GM19372 (cell line): ENCODE results near the gene HLA-DRA.
A peak's percentile ranks its signal among the peaks of the same experiment; 100 is the strongest.
"Not testable (repeated sequence)": the region's sequence is repeated elsewhere in the genome, so short reads cannot be mapped to it uniquely, and the experiment has no call there.

Experiments
- ATAC-seq: cut with Tn5 transposase; IDR thresholded peaks from one replicate; pipeline ENCODE4 v1.9.1; 2021; ENCODE audit warnings: mild to moderate bottlenecking, low read depth, moderate library complexity; ENCODE audit not compliant: unreplicated experiment

The HLA-DRA gene

DNA sequence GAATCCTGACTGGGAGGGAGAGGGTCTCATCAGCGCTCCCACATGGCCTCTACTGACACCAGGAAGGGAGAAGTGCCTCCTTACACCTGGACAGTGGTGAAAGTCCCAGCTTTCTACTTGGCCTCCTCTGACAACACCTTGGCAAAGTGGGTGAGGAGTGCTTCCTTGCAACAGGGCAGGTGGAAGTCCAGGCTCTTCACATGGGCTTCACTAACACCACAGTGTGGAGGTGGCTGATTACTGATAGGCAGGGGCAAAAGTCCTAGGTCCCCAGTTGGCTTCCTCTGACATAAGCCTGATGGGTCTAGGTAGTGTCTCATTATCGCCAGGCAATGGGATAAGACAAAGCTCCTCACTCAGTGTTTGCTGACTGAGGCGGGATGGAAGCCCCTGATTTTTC is 9.5 kb upstream of the HLA-DRA start:
- no peak for ATAC-seq

DNA sequence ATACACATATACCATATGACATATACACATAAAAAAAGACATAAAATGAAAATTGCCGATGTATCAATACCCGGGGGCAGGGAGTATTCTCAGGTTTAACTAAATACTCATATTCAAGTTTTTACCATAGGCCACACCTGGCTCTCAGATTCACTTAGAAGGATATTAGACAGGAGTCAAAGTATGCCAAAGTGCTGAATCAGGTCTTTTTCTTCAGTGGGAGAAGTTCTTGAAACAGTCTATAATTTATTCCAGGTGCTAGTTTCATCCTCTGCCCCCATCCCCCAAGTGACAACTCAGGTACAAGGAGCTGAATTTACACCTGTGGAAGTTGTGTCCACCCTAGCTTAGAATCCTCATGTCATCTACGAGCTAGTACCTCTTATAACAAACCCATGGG is 8.5 kb upstream of the HLA-DRA start:
- no peak for ATAC-seq

DNA sequence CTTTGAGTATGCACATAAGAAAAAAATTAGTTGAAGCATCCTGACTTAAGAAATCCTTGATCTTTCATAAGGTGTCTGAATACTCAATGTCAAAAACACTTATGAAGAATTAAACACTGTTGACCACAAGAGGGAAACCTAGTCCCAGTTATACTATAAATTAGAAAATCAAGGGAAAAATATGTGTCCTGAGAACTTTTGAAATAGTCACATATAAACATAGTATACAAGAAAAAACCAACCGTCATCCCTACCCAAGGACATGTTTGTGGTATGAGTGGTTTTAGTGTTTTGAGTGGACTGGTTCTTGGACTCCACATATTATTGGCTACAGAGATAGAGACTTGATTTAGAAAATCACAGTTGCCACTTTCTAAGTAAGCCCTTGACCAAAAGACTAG is 7.6 kb upstream of the HLA-DRA start:
- no peak for ATAC-seq

DNA sequence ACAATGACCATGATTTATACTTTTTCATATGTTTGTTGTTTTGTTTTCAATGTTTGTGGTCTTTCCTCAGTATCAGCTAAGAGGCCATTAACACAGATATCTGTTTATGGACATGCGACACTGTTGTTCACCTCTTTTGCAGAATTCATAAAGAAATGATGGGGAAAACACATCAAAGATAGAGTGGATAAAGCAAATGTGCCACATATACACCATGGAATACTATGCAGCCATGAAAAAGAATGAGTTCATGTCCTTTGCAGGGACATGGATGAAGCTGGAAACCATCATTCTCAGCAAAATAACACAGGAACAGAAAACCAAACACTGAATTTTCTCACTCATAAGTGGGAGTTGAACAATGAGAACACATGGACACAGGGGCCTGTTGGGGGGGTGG is 5.7 kb upstream of the HLA-DRA start:
- not testable (repeated sequence) for ATAC-seq

DNA sequence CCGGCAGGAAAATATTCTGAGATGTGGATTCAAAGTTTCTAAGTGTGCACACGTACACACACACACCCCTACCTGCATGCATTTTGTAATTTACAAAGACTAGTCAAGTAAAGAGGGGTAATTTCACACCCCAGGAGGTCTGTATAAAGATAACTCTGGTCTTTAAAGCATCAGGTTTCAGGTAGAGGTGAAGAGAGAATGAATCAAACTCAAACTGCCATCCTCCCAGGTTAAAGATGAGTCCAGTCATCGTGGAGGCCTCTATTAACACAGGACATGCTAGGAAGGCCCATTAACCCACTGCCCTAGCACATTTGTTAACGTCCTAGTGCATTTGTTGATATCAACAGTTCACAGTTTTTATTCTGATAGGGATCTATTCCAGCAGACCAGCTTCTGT is 3.5 kb upstream of the HLA-DRA start:
- no peak for ATAC-seq

DNA sequence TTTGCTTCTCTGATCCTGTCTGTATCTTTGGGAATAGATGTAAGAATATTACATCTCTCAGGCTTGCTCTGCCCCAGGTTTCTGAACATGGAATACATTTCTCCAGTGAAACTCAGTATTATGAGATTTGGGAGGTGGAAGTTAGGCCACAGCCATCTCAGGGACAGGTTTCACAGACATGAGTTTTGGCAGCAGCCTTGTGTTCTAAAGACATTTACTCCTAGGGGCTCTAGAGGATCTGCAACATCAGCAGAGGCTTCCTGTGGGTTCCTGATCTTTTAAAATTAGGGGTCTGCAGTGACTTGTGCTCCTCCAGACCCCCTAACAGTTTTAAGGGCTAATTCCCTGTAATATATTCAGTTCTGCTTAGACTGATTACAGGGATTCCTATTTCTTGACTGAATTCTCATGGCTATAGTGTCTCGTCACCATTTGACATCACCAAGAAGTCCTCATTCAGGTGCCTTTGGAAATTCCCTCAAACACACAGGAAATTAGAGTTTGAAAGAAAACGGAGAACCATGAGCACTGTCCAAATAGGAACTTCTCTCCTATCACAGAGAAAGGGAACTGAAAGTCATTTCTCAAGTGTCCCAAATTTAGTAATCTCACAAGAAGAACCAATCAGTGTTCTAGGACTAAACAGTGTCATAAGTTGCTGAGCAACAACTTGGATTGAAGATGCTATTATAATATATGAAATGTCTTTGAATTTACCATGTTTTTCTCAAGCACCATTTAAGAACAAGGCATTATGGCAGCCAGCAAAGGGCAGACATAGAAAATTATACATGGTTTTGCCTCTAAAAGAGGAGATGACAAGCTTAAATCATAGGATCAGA is 2.5 kb upstream of the HLA-DRA start:
- ATAC-seq: peak; percentile 66

DNA sequence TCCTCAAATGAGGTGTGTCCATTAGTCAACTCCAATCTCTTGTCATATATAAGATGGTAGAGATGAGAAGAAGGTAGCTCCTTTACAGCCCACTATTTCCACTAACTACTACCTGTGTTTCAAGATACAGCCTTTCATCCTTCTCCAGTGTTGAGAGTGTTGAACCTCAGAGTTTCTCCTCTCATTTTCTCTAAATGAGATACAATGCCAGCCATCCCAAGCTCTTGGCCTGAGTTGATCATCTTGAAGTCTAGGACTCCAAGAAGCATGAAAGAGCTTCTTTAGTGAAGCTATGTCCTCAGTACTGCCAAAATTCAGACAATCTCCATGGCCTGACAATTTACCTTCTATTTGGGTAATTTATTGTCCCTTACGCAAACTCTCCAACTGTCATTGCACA is 548 bp upstream of the HLA-DRA start:
- no peak for ATAC-seq

DNA sequence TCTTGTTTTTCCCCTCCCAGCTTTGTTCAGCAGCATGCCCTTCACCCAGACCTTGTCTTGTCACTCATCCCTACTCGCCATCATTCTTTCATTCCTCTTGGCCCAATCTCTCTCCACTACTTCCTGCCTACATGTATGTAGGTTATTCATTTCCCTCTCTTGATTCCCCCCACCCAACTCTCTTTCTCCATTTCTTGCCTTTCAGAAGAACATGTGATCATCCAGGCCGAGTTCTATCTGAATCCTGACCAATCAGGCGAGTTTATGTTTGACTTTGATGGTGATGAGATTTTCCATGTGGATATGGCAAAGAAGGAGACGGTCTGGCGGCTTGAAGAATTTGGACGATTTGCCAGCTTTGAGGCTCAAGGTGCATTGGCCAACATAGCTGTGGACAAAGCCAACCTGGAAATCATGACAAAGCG is 2.6 kb downstream of the HLA-DRA start:
- no peak for ATAC-seq

DNA sequence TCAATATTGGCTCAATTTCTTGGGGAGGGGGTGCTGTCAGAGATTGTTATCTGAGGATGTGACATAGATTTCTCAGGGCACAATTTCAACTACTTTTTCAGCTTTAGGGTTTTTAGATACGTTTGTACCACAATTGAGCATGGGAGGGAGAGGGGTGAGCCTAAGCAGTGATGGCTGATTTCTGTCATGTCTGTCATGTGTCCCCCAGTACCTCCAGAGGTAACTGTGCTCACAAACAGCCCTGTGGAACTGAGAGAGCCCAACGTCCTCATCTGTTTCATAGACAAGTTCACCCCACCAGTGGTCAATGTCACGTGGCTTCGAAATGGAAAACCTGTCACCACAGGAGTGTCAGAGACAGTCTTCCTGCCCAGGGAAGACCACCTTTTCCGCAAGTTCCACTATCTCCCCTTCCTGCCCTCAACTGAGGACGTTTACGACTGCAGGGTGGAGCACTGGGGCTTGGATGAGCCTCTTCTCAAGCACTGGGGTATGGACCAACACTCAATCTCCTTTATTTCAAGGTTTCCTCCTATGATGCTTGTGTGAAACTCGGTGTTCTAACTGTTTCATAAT is 3.4 kb downstream of the HLA-DRA start:
- no peak for ATAC-seq

DNA sequence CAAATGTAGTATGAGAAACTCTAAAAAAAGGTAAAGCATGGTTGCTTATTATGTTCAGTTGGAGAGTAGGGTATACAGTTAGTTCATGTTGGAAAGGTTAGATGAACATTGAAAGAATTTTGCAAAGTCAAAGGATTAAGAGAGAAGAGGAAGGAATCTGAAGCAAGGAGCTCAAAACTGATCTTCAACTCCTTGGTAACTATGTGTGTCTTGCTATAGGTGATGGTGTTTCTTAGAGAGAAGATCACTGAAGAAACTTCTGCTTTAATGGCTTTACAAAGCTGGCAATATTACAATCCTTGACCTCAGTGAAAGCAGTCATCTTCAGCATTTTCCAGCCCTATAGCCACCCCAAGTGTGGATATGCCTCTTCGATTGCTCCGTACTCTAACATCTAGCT is 4.7 kb downstream of the HLA-DRA start:
- ATAC-seq: no peak

DNA sequence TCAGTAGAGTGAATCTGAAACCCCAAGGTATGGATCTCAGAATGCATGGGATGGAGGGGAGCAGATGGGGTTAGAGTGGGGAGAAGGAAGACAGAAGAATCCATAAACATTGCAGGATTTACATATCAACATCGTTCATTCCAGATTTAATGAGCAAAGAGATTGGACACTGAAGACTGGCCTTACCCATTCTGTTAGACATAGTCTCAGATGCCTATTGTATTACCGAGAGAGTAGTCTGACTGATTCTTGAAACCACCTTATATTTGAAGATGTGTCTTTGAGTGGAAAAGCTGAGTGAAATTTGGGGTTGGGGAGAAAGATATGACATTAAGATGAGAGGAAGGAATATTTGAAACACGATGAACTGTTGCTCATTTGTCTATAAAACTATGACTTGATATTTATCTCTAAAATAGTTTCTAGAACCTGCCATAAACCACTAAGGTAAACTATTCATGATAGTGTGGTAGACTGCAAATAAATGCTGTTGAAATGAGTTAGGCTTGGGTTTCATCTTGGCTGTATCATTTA is 5.7 kb downstream of the HLA-DRA start:
- no peak for ATAC-seq

DNA sequence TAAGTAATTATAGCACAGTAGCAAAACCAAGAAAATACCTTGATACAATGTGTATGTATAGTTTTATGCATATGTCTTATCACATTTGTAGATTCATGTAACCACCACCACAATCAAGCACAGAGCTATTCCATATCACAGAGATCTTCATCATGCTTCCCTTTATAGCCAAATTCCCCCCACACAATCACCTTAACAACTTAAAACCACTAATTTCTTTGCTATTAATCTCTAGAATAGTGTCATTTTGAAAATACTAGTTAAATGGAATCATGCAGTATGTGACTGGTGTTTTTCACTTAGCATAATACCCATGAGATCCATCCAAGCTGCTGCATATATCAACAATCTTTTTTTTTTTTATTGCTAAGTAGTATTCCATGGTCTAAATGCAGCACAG is 8.2 kb downstream of the HLA-DRA start:
- no peak for ATAC-seq

DNA sequence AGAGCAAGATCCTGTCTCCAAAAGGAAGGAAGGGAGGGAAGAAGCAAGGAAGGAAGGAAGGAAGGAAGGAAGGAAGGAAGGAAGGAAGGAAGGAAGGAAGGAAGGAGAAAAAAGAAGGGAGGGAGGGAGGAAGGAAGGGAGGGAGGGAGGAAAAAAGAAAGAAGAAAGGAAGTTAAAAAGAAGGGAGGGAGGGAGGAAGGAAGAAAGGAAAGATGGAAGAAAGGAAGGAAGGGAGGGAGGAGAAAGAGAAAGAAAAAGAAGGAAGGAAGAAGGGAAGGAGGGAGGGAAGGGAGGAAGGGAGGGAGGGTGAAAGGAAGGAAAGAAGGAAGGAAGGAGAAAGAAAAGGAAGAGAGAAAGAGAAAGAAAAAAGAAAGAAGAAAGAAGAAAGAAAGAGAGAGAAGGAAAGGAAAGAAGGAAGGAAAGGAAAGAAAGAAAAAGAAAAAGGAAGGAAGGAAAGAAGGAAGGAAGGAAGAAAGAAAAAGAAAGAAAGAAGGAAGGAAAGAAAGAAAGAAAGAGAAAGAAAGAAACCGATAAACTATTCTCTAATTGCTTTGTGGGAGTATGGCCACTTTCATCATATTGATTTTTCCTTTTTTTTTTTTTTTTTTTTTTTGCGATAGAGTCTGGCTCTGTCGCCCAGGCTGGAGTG is 9.5 kb downstream of the HLA-DRA start:
- ATAC-seq: no peak

DNA sequence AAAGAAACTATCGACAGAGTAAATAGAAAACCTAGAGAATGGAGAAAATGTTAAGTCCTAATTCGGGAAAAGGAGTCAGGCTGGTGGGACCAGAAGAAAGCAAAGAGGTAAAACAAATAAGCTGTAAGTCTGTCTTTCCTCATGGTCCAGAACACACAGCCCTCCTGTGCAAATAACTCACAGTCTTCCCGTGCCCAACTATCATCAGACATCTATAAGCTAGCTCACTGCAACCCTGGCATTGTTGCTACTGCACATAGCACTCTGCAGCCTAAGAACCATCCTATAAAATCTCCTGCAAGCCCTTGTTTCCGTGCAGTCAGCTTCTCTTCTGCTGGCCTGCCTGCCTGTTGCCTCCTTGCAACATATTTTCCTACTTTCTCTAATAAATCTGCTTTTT is 17.4 kb downstream of the HLA-DRA start:
- ATAC-seq: no peak

DNA sequence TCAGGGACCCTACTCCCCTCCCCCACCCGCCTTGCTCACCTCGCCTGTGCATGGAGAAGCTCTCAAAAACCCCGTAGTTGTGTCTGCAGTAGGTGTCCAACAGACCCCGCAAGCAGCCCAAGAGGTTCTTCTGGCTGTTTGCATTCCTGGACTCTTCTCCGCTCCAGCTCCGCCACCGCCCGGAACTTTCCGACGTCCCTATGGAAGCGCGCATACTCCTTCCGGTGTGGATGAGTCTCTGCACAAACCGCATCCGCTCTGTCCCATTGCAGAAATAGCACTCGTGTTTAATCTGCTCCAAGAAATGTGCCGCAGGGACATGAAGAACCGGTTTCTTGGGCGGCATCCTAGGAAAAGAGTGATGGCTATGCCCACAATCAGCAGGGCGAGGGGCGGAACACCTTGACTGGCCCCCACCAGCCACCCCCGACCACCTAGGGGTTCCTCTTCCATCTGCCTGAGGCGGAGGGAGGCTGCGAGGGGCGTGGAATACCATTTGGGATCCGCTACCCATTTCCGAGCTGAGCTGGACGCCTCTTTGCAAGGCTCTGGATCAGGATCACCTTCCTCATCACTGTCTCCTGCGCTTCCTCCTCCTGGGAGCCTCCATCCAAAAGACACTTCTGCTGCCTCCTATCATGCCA is 20.2 kb downstream of the HLA-DRA start:
- no peak for ATAC-seq

DNA sequence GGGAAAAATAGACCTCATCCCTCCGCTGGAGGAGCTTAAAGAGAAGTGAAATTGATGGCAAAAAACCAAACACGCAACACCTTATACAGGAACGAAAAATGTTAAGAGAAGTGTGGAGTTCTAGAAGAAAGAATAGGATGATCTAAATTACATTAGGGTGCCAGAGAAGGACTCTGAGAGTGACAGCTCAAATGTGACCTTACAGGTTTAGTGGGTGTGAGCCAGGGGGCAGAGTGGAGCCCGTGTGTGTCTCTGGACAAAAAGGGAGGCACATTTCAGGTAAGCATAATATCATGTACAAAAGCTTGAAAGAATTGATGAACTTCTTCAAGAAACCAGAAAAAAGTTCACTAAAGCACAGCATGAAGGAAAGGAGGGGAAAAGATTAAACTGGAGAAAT is 20.8 kb downstream of the HLA-DRA start:
- ATAC-seq: no peak

DNA sequence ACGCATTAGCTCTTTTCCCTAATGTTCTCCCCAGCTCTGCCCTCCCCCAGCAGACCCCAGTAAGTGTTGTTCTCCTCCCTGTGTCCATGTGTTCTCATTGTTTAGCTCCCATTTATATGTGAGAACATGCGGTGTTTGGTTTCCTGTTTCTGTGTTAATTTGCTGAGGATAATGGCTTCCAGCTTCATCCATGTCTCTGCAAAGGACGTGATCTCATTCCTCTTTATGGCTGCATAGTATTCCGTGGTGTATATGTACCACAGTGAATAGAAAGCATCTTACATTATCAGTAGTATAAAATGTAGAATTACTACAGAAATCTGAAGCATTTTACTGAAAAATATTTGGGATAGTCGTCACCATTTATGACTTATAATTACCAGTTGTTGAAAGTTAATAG is 21.8 kb downstream of the HLA-DRA start:
- no peak for ATAC-seq

DNA sequence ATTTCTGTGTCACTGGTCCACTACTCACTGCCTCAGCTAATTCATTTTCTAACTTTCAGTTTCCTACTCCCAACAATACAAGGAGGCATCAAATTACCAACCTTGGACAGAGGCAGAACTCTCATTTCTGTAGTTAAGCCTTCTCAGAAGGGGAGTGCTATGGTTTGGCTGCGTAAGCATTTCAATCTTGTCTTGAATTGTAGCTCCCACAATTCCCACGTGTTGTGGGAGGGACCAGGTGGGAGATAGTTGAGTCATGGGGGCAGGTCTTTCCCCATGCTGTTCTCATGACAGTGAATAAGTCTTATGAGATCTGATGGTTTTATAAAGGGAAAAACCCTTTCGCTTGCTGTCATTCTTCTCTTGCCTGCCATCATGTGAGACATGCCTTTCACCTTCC is 22.9 kb downstream of the HLA-DRA start:
- no peak for ATAC-seq

DNA sequence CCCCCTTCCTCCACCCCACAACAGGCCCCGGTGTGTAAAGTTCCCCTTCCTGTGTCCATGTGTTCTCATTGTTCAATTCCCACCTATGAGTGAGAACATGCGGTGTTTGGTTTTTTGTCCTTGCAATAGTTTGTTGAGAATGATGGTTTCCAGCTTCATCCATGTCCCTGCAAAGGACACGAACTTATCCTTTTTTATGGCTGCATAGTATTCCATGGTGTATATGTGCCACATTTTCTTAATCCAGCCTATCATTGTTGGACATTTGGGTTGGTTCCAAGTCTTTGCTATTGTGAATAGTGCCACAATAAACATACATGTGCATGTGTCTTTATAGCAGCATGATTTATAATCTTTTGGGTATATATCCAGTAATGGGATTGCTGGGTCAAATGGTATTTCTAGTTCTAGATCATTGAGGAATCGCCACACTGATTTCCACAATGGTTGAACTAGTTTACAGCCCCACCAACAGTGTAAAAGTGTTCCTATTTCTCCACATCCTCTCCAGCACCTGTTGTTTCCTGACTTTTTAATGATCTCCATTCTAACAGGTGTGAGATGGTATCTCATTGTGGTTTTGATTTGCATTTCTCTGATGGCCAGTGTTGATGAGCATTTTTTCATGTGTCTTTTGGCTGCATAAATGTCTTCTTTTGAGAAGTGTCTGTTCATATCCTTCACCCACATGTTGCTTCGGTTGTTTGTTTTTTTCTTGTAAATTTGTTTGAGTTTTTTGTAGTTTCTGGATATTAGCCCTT is 28.2 kb downstream of the HLA-DRA start:
- not testable (repeated sequence) for ATAC-seq

DNA sequence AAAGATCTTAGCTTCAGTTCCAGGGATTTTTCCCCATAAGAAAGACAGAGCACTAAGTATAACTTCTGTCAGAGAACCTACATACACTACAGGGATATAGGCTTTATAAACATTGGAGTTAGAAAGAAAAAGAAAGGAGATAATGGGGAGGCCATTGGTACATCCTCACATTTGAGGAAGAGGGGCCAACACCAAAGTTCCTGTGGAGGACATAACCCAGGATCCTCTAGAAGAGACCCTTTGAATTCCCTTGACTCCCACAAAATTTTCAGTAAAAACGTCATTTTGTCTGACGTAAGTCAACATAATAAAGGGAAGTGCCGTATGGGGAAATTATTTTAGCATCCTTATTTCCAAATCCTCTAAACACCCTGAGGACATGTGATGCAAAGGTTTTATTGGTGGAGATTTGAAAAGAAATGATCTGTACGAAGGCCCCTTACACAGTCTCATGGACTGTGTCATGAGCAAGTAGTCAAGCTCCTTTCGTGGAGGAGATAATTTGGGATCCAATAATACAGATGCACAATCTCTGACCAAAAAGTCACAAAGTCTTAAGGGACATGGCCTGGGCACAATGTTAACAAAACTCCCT is 33.2 kb downstream of the HLA-DRA start:
- no peak for ATAC-seq
